Right lung (tissue), 5 donors: ENCODE data around the gene PIGW. TPM values are rescaled to one million over a fixed set of nuclear protein-coding genes. Genes with fewer than 3 reads are reported as not detected.
A peak's percentile ranks its signal among the peaks of the same experiment; 100 is the strongest.
"Not testable (repeated sequence)": the region's sequence is repeated elsewhere in the genome, so short reads cannot be mapped to it uniquely, and the experiment has no call there.

Experiments used
- DNase-seq, 2 donors: peaks; one replicate each; pipeline ENCODE4 v3.0.0-alpha.2; 2013
- polyA plus RNA-seq, 5 donors: library from polyadenylated mRNA; unstranded; fragments of 120-200 nt; gene quantifications; one replicate each; pipeline versions ENCODE4 v1.2.1 to v1.2.3, GENCODE V29; 2013; ENCODE audit warnings: inconsistent platforms in 1 of 5, low replicate concordance in 1 of 5; ENCODE audit not compliant: insufficient read length in 5 of 5, insufficient read depth in 1 of 5

The PIGW gene
- polyA plus RNA-seq, 5 donors = 6.7 to 14.0 (median 8.9) TPM

- DNase-seq = no peak
Observed at GRCh38 chr17:36507266-36507665, 27.5 kb upstream of the PIGW start.

GRCh38 chr17:36508439-36508838 is 26.3 kb upstream of the PIGW start:
- not testable (repeated sequence) for DNase-seq

GRCh38 chr17:36509272-36509985 is 25.4 kb upstream of the PIGW start:
- no peak for DNase-seq

GRCh38 chr17:36510636-36511035 is 24.2 kb upstream of the PIGW start:
- no peak for DNase-seq

GRCh38 chr17:36511216-36511615 is 23.6 kb upstream of the PIGW start:
- no peak for DNase-seq

- no peak for DNase-seq
Observed at GRCh38 chr17:36512641-36513040, 22.1 kb upstream of the PIGW start.

GRCh38 chr17:36514856-36515255 is 19.9 kb upstream of the PIGW start:
- DNase-seq = no peak

GRCh38 chr17:36515837-36516236 is 18.9 kb upstream of the PIGW start:
- no peak for DNase-seq

- DNase-seq = no peak
Observed at GRCh38 chr17:36523113-36523512, 11.7 kb upstream of the PIGW start.

- no peak for DNase-seq
Observed at GRCh38 chr17:36524428-36524876, 10.3 kb upstream of the PIGW start.

GRCh38 chr17:36525113-36525512 is 9.7 kb upstream of the PIGW start:
- no peak for DNase-seq

- DNase-seq = no peak
Observed at GRCh38 chr17:36525888-36526287, 8.9 kb upstream of the PIGW start.

- no peak for DNase-seq
Observed at GRCh38 chr17:36527621-36528250, 7.1 kb upstream of the PIGW start.

- no peak for DNase-seq
Observed at GRCh38 chr17:36529121-36529520, 5.7 kb upstream of the PIGW start.

GRCh38 chr17:36532435-36532975 is 2.3 kb upstream of the PIGW start:
- no peak for DNase-seq

GRCh38 chr17:36533935-36534839 is 600 bp upstream of the PIGW start:
- DNase-seq = peak; percentile 35 to 36

- DNase-seq = no peak
Observed at GRCh38 chr17:36535669-36536081, 888 bp downstream of the PIGW start.

GRCh38 chr17:36540696-36541095 is 5.9 kb downstream of the PIGW start:
- no peak for DNase-seq

GRCh38 chr17:36542755-36543154 is 8.0 kb downstream of the PIGW start:
- no peak for DNase-seq

- DNase-seq = no peak
Observed at GRCh38 chr17:36544044-36544306, 9.2 kb downstream of the PIGW start.

- peak; percentile 91 to 93 for DNase-seq
Observed at GRCh38 chr17:36544307-36545076, 9.7 kb downstream of the PIGW start, which contains the start of gene GGNBP2. TSS of gene GGNBP2 (plus strand) at chr17:36544919. CDS start at chr17:36545725, 806 bp downstream.

- peak in 1 of 2 donors; percentile 91 for DNase-seq
Observed at GRCh38 chr17:36545077-36545464, 10.3 kb downstream of the PIGW start.
